Measurements from ENCODE around the gene RNF141.

RNF141 gene, protein sequence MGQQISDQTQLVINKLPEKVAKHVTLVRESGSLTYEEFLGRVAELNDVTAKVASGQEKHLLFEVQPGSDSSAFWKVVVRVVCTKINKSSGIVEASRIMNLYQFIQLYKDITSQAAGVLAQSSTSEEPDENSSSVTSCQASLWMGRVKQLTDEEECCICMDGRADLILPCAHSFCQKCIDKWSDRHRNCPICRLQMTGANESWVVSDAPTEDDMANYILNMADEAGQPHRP

DNA sequence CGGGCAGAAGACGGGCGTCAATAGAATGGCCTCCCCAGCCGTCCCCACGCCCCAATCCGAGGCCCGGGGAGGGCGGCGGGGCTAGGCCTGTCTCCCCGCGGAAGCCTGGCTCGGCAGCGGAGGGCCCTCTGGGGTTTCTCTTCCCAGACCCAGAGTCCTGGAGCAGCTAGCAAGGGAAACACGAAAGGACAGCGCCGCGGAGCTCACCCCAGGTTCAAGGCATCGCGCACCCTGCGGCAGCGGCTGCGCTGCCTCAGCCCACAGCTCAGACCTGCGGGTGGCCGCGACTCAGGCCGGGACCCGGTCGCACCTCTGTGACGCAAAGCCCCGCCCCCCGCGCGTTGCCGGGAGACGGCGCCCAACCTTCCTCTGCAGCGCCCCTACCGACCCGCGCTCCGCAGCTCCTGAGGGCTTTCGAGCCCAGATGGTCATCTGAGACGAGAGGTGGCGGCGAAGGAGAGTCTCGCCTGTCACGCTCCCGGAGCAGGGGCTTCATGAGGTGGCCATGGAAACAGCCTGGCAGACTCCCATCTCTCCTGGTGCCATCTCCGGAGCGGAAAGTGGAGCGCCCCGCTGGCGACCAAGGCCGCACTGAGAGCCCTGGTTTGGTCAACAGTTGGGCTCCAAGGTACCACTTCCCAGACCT lies at the start of gene RNF141:
RNF141 (minus strand) TSS at position 273 of the 646 bp plus-strand sequence. CDS start 7,029 bp downstream, outside the sequence.
- DNase-seq: peak; percentile 92

DNA sequence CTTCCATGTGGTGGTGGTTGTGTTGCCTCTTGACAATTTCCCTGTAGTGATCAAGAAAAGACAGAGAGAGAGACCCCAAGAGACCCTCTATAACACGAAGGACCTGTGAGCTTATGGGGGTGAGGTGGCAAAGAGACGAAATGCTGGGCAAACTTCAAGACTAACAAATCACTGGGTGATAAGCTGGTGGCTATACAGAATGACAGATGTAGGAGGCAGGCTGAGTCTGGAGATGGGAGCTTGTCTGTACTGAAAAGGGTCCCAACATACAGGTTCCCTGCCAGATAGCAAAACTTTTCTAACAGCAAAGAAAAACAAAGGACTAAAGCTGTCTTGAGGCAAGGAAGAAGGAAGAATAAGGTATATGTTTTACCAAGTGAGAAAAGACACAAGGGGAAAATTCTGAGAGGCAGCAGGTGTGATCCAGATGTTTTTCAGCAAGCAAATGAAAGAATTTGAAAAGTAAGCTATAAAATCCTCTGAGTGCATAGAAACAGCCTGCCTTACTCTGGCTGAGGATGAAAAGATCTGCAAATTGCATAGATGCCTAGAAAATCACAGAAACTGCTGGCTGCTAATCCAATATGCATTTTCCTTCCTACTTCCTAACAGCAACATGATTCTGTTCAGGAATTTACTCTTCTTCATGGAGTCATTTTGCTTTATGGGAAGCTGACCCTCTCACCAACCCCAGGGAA lies 49.4 kb upstream of the RNF141 start:
- peak; percentile 42 for DNase-seq

DNA sequence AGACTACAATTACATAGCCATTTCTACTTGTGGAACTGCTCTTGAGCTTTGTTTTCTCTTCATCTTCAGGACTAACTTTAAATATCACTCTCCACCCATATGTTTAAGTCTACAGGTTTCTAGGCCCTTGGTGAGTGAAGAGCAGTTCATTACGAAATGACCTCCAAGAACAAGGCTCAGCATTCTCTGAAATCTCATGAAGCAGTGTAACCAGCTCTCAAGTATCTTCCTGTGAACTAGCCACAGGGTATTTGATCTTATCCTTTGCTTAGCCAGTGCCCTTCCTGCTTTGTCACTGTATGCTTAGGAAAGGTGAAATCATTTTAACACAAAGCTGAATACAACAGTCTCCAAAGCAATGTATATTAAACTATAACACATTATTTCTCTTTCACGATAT lies 47.9 kb upstream of the RNF141 start:
- no peak for DNase-seq

DNA sequence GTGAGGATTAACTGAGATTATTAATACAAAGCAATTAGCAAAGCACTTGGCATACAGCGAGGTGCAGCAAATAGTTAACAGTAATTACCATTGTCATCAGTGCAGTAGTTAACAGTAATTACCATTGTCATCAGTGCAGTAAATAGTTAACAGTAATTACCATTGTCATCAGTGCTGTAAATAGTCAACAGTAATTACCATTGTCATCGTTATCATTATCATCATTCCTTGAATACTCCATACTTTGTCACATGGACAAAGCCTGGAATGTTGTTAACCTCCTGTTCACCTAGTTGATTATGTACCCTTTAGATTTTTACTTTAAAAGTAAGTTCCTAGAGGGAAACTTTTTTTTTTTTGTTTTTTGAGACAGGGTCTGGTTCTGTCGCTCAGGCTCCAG lies 47.0 kb upstream of the RNF141 start:
- DNase-seq: no peak

- DNase-seq: no peak
Observed at GRCh38 chr11:10587388-10587787, 46.4 kb upstream of the RNF141 start.

- no peak for DNase-seq
Observed at GRCh38 chr11:10584071-10584501, 43.1 kb upstream of the RNF141 start.

DNA sequence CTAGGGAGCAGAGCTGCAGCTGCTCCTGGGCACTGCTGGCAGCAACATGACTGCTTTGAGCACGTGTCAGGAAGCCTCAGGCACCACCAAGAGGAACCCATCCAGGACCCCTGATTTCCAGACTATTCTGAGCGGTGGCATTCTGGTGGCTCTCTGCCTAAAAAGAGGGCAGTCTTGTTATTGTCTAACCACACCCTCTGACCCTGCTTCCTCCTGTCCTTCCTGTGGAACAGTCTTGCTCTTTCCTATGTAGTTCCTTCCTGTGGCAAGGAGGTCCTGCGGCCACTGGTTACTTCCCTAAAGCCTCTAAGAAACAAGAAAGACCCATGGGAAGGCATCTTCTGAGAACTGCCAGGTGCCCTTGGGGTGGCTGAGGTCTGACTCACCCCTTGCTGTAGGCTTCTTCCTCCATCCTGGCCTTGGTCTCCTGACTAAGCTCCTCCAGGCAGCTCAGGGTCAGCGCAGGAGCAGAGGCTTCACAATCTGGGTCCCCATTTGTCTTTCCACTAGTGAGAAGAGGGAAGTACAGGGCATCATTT lies 40.6 kb upstream of the RNF141 start:
- peak; percentile 23 for DNase-seq

- DNase-seq: no peak
Observed at GRCh38 chr11:10580623-10581022, 39.6 kb upstream of the RNF141 start.

DNA sequence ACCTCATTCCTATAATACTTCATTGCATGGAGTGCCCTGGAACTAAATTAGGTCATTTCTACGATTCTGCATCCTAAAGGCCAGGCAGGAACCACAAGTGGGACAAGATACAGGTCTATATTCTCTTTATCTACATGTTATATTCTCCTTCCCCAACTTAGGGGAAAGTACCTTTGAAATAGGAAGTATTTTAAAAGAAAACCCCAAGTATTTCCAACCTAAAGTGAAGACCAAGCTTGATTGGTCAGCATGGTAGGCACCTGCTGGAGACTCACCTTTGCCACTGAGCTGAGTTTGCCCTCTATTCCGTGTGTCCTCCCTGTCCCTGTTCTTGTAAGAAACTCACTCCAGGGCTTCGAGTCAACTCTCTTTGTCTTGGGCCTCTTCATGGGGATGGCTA lies 38.7 kb upstream of the RNF141 start:
- no peak for DNase-seq

DNA sequence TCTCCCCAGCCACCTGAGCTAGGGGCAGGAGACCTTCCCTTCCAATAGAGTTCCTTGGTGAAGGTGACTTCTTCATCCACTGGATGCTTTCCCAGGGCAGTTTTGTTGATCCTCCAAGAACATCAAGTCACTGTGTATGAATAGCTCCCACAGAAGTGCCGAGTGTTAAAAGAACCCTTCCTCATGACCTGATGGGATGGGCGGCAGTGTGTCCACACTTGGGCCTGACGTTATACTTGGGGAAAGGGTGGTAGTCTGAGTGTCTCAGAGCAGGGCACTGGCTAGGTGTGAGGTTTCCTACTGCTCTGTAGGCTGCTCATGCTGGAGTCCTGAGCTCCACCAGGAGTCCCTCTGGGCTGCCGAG lies 35.0 kb upstream of the RNF141 start:
- DNase-seq: no peak

- no peak for DNase-seq
Observed at GRCh38 chr11:10575346-10576034, 34.5 kb upstream of the RNF141 start.

DNA sequence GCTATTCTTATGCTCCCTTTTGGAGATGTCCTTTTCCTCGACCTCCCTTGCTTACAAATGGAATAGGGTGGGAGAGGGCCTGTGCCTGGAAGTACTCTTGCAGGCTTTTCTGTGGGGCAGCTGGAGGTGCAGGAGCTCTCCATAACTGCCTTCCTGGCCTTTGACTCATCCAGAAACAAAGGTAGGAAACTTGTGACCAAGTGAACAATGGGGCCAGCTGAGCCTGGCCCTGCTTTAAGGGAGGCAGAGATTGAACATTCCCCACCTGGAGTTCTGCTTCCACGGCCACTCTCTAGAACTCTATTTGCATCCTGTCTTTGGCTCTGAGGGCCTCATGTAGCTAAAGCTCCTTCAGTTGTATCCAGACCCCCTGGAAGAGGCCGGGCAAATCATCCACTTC lies 32.6 kb upstream of the RNF141 start:
- no peak for DNase-seq

DNA sequence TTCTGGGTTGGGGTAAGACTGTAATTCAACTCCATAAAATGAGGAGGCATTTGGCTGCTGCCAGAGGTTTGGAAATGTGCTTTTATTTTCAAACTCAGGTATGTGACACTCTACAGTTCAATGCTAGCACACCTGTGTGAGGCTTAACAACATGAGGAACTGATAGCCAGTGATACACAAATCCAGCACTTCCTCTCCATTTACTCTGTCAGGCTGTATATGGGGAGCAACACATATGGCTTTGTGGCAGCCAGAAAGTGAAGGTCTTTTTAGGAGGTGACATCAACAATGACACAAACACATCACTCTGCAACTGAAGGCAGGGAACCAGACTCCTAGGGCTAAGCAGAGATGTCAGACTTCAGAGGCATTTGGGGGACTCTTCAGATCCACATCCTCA lies 32.0 kb upstream of the RNF141 start:
- no peak for DNase-seq

DNA sequence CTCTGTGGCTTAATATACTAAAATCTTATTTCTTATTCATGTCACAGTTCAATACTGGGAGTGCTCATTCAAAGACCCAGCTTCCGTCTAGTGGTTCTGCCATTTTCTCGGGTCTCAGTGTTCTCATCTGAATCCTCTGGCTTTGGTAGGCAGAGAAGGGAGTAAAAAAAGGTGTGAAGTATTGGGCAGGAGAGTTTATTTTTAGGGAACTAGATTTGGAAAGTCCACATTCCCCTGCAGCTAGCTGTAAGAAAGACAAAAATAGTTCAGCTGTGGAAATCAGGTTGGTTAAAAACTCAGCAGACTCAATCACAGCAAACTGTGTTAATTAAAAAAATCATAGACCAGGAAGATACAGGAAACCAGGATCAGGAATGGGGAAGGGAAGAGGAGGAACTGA lies 31.5 kb upstream of the RNF141 start:
- no peak for DNase-seq

- DNase-seq: no peak
Observed at GRCh38 chr11:10568486-10568941, 27.5 kb upstream of the RNF141 start, which contains the start of gene LYVE1. Gene LYVE1, minus strand, starts transcription at chr11:10568665. Its CDS starts 133 bp downstream, at chr11:10568532.

DNA sequence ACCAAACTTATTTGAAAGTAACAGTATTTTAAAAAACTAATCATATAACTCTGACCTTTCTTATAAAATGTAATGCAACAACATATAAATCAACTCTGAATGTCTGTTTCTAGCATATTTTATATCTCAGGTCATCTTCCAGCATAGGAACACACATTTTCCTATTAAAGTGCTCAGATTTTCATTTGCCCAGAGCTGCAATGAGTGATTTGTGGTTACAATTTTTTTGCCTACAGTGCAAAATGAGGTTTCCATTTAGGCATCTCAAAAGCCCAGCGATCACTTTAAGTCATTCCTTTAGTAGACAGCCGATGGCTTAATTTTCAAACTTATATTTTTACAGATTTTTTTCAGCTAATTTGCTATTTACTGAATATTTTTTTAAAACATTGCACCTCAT lies 26.5 kb upstream of the RNF141 start:
- DNase-seq: no peak

- DNase-seq: no peak
Observed at GRCh38 chr11:10566257-10566957, 25.4 kb upstream of the RNF141 start.

- no peak for DNase-seq
Observed at GRCh38 chr11:10565493-10565892, 24.5 kb upstream of the RNF141 start.

DNA sequence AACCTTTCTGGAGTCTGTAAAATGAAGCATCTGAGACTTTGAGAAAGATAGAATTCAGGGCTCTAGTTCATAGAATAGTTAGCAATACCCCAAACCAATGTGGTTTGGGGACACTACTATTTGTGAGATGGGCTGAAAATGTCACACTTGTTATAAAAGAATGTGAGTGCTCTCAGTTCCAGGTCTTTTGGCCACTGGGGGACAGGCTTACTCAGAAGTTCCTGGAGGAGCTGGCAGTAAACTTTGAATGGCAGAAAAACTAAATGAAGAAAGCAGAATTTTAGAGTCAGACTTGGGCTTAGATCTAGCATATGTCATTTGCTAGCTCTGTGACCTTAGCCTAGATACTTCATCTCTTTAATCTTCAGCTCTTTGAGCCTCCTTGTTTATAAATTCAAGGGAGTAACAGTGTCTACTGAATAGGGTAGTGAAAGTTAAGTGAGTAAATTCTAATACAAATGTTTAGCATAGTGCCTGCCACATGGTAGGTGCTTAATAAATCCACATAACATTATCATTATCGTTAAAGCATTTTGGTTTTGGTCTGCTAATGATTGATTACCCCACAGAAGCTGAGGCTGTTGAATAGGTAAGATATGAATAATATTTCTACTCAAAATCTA lies 23.8 kb upstream of the RNF141 start:
- peak; percentile 18 for DNase-seq

- DNase-seq: no peak
Observed at GRCh38 chr11:10564030-10564429, 23.0 kb upstream of the RNF141 start.

DNA sequence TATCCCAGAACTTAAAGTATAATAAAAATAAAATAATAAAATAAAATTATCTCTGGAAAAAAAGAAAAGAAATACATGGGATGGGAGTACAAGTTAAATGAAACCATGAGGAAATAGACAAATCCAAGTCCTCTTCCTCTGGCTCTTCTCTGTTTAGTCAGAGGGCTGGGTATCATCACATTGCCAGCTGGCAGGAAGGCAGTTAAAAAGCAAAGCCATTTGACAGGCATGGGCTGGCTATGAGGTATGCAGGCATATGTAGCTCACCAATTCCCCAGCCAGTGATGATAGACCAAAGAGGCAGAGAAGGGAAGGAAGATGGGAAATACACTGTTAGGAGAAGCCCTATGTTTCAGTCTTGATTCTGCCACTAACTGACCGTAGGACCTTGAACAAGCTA lies 21.0 kb upstream of the RNF141 start:
- DNase-seq: no peak
